NCI-H1436 treated with DMSO at 0.1 percent for 48 hours (cell line): ENCODE data around the gene SWSAP1.

Experiments
- DNase-seq: peaks from one replicate; lab custom pipeline; 2025; lab: John Stamatoyannopoulos, UW

Gene SWSAP1

DNA sequence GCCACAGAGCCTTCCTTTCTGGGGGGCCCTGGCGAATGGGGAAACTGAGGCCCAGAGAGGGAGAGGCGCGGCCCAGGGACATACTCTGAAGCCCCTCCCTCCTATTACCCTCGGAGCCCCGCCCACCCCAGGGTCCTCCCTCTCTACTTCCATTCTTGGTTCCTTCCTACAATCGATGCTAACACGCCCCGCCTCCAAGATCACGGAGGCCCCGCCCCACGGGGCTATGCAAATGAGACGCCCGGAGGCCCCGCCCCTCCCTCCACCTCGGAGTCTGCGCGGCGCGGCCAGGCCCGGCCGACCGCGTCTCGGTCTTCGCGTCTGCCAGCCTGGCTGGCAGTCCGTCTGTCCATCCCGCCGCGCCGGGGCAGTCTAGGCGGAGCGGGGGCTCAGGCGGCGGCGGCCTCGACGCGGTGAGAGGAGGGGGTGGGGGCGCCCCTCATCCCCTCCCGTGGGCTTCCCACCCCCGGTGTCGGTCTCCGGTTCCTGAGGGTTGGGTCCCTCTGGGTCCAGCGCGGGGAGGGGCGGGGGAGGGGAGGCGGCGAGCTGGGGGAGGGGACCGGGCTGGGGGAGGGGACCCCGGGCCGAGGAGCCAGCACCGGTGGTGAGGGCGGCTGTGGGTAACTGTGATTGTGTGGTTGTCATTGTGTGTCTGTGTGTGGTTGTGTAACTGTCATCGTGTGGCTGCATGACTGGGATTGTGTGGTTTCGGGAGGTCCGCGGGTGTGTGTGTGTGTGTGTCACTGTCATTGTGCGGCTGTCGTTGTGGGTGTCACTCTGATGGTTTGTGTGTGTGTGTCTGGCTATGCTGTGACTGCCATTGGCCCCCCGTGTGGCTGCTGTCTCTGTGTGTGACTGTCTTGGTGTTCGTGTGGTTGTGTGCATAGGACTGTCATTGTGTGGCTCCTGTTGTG is 19.0 kb upstream of the SWSAP1 start, which contains the start of gene PLPPR2:
PLPPR2 (plus strand) TSS at position 273 of the 914 bp plus-strand sequence. CDS start 2,242 bp downstream, outside the sequence.
- peak; percentile 37 for DNase-seq

DNA sequence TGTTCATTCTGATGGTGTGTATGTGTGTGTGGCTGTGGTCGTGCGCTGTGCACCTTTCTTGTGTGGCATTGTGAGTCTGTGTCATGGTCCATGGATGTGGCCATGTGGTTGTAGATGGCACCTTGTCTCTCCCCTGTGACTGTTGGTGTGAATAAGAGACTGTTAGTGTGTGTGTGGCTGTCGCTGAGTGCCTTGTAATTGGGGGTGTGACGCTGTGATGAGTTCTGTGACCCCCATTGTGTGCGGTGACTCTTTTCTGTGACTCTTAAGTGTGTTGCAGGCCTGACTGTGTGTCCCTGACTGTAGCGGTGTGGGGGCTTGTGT is 18.4 kb upstream of the SWSAP1 start:
- DNase-seq: no peak

DNA sequence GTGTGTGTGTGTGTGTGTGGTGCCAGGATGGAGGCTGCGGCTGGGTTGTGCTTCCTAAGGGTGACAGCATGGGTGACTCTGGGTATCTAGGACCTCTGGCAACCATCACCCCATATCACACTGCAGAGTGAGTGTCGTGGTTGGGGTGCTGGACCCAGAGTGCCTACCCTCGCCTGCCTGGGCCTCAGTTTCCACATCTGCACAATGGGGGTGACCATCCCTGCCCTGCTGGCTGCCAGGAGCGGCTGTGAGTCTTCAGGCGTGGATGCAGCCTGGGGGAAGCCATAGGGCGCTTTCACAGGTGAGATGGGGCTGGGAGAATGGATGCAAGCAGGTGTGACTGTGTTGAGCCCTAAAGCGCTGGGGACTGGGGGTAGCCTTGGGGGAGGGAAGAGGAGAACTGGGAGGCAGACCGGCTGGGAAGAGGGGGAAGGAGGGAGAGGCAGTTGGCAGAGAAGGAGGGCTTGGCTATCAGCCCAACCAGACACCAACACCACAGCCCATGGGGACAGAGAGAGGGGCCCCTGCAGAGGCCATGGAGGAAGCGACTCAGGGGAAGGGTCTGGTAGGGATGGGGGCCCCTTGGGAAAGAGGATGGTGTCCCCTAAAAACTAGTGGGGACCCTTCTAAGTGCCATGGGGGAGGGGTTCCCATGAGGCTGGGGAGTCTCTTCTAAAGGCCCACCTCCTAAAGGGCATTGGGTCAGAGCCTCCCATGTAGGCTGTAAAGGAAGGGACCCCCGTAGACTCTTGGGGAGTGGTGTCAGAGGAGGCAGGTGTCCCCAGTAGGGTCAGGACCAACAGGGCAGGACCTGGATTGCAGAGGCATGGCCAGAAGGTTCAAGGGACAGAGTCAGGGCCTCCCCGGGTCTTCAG is 17.6 kb upstream of the SWSAP1 start:
- DNase-seq: no peak

DNA sequence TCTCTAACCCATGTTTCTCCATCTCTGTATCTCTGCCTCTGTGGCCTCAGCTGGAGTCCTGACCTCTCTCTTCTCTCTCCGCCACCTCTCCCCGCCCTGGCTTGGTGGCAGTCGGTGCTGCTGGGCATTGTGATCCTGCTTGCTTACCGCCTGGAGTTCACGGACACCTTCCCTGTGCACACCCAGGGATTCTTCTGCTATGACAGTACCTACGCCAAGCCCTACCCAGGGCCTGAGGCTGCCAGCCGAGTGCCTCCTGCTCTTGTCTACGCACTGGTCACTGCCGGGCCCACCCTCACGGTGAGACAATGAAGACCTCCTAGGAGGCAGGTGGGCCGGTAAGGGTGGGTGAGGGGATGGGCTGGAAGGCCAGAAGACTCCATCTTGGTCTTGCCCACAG is 15.0 kb upstream of the SWSAP1 start:
- DNase-seq: no peak

DNA sequence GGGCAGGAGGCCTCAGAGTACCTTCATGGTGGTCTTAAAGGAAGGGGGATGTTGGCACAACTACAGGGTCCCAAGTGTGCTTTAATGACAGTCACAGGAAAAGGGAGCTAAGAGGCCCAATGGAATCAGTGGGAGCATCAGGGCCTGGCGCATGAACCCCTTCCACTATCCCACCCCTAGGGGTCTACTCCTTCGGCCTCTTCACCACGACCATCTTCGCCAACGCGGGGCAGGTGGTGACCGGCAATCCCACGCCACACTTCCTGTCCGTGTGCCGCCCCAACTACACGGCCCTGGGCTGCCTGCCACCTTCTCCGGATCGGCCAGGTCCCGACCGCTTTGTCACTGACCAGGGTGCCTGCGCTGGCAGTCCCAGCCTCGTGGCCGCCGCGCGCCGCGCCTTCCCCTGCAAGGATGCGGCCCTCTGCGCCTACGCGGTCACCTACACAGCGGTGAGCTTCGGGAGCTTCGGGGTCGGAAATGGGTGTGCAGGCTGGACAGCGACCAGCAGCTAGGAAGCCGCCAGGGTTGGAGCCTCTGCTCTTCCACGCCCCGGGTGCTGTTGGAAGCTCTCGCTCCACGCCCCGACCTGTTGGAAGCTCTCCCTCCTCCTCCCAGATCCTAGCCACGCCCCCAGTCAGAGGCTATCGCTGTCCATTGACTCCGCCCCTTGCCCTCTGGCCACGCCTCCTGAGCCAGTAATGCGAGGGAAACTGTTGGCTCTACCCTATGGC is 13.3 kb upstream of the SWSAP1 start:
- no peak for DNase-seq

DNA sequence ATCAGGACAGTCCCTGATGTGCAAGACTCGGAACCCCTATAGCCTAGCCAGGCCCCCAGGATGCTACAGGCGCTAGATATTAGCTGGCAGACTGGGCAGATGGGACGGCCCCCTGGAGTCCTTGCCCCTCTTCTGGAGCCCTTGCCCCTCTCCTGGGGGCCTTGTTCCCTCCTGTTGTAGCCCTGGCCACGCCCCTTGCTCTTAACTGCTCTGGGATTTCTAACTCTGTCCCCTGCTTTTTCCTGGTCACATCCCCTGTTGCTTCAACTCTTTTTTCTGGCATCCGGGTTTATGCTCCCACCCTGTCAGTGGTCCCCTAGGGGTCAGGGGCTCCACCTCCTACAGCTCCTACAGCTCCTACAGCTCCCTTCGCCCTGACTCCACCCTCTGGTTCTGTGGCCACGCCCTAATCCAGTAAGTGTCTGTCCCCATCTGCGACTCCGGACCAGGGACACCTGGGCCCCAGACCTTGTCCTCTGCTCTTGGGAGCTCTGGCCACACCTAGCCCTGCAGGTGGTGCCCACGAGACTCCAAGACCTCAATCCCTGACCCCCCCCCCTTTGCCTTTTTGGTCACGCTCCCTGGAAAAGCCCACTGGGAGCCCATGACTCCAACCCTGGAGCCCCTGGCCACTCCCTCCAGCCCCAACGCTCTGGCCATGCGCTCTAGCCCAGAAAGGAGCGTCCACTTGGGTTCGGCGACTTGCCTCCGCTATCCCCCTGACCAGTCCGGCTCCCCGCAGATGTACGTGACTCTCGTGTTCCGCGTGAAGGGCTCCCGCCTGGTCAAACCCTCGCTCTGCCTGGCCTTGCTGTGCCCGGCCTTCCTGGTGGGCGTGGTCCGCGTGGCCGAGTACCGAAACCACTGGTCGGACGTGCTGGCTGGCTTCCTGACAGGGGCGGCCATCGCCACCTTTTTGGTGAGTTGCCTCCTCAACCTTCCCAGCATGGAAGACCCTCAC is 12.4 kb upstream of the SWSAP1 start:
- no peak for DNase-seq

DNA sequence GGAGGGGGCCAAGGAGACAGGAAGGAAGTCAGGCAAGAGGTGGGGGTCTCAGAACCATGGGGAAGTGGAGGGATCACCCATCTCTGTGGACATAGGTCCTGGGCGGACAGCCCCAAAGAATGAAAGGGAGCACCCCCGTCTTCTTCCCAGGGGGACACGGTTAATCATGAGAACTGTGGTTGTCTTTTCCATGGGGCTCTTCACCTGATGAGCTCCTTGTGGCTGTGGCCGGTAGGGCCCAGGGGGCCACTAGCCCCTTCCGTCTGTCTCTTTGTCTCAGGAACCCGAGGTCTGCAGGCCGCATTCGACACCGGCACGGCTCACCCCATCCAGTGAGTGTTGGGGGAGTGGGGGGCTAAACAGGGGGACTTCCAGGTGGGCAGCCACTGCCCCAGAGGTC is 10.6 kb upstream of the SWSAP1 start:
- DNase-seq: no peak

DNA sequence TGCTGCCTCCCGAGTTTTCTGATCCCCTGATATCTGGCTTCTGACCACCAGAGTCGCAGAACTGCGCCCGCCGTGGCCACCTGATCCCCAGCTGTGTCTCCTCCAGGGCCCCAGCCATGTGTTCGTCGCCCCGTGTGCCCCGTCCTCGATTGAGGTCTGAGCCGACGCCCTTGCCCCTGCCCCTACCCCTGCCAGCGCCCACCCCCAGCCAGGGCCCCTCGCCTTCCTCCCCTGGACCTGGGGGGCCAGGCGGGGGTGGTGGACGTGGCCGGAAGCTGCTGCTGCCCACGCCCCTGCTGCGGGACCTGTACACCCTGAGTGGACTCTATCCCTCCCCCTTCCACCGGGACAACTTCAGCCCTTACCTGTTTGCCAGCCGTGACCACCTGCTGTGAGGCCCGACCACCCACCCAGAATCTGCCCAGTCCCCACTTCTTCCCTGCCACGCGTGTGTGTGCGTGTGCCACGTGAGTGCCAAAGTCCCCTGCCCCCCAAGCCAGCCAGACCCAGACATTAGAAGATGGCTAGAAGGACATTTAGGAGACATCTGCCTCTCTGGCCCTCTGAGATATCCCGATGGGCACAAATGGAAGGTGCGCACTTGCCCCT is 10.1 kb upstream of the SWSAP1 start:
- DNase-seq: no peak

DNA sequence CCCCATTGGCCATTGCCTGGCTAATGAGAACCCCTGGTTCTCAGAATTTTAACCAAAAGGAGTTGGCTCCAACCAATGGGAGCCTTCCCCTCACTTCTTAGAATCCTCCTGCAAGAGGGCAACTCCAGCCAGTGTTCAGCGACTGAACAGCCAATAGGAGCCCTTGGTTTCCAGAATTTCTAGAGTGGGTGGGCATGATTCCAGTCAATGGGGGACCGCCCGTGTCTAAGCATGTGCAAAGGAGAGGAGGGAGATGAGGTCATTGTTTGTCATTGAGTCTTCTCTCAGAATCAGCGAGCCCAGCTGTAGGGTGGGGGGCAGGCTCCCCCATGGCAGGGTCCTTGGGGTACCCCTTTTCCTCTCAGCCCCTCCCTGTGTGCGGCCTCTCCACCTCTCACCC is 9.5 kb upstream of the SWSAP1 start:
- DNase-seq: no peak

DNA sequence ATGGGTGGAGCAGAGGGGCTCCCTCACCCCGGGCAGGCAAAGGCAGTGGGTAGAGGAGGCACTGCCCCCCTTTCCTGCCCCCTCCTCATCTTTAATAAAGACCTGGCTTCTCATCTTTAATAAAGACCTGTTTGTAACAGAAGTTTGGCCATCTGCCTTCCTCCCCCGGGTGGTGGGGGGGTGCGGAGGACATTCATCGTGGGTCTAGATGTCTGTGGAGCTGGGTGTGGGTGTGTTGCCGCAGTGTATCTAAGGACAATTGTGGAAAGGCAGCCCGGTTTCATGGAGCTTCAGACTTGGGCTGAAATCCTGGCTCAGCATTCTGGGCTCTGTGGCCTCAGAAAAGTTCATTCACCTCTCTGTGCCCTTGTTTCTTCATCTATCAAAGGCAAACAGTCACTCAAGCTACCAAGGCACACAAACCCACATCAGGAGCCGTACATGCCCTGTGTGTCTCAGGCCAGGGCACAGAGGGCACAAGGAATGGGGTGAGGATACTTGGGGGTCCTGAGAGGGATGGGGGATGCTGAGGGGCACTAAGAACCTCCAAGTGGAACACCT is 8.8 kb upstream of the SWSAP1 start:
- DNase-seq: no peak

DNA sequence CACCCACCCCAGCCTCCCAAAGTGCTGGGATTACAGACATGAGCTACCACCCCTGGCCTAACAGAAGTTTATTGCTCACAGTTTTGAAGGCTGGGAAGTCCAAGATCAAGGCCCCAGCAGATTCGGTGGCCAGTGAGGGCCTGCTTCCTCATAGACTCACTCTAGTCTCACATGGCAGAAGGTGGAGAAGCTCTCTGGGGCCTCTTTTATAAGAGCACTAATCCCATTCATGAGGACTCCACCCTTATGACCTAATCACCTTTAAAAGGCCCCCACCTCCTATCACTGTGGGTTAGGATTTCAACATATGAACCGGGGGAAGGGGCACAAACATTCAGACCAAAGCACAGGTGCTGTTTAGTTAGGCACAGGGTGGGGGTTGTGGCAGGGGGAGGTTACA is 6.9 kb upstream of the SWSAP1 start:
- DNase-seq: no peak

DNA sequence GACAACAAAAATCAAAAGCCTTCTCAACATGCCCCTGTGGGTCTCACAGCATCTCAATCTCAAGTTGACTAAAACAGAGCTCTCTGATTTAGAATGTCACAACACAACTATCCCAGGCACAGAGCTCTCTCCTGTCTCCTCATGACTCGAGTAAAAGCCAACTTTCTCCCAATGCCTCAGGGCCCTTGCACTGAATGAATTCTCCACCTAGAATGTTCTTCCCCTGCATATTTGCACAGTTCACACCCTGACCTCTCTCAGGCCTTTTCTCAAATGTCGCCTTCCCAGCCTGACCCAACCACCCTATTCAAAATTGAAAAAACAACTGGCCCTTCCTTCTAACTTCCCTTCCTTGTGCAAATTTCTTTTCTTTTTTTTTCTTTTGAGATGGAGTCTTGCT is 3.7 kb upstream of the SWSAP1 start:
- DNase-seq: no peak

DNA sequence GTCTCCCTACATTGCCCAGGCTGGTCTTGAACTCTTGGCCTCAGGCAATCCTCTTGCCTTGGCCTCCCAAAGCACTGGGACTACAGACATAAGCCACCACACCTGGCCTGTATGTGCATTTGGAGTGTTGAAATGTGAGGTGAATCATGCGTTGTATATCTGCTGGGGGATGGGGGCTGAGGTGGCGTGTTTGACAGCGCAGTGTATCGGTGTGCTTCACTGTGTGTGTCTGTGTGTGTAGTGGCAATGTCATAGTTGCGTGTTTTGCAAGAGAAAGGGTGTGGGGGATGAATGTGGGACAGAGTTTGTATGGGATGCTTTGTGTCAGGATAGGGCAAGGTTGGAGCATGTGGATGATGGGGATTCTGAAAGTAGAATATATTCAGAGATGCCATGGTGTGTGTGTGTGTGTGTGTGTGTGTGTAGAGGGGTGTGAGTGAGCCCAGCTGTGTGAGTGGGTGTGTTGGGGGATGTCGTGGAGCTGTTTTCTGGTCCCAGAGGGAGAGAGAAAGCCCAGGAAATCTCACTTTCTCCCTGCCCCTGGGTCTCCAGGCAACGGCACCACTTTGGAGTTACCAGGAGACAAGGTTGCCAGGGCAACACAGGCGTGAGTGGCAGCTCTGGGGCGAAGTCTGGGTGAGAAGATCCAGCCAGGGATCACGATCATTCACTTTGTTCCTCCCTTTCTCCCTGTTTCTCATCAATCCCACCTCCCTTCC is 1.1 kb upstream of the SWSAP1 start:
- DNase-seq: peak; percentile 61

DNA sequence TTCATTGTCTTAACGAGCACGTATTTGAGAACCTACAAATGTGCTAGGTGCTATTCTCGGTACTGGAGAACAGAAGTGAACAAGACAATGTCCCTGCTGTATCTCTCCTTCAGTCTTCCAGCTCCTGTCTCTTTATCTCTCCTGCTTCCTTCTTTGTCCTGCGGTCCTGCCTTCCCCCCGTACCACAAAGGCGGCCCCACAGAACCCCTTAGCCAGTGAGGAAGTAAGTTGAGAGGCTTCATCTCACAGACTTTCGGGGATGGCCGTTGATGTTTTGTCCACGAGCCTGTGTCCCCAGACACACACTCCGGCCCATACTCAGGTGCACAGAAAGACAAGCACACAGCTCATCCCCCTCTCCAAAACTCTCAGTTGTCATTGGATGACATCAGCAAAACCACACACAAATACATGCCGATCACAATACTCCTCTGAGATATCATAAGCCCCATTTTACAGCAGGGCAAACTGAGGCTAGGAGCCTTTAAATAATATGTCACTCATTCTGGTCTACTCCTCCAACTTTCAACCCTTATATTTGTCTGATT is 507 bp upstream of the SWSAP1 start:
- no peak for DNase-seq

DNA sequence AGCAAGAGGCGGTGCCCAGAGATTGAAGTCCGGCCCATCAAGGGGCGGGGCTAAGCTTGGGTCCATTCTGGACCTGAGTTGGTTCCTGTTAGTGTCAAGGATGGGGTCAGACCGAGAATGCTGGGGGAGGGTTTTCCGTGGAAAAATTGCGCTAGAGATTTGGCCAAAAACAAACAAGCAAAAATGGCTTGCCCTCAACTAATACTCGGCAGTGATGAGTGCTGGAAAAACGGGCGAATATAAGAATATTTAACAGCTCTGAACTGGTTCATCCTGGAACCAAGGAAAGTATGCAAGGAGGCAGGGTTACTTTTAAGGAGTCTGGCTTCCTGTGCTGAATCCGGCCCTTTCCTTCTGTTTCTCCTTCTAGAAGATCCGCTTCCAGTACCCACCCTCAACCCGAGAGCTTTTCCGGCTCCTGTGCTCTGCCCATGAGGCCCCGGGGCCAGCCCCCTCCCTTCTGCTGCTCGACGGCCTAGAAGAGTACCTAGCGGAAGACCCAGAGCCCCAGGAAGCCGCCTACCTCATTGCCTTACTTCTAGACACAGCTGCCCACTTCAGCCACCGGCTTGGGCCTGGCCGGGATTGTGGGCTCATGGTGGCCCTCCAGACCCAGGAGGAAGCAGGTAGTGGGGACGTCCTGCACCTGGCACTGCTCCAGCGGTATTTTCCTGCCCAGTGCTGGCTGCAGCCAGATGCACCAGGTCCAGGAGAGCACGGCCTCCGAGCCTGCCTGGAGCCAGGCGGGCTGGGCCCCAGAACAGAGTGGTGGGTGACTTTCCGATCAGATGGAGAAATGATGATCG is 880 bp downstream of the SWSAP1 start:
- no peak for DNase-seq

DNA sequence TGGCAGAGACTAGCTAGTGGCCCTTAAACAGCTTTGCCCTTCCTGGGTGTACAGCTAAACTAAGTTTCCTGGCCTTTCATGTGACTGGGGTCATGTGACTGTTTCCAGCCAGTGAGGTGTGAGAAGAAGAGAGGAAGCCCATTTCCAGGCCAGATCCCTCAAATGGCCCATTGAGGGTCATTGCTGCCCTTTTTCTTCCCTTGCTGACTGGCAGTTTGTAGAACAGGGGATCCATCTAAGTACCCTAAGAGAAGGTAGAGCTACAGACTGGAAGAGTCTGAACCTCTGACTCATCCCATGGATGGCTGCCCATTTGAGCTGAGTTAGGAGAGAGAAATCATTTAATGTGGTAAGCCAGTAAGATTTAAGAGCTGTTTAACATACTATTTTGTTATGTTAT is 2.8 kb downstream of the SWSAP1 start:
- DNase-seq: no peak

DNA sequence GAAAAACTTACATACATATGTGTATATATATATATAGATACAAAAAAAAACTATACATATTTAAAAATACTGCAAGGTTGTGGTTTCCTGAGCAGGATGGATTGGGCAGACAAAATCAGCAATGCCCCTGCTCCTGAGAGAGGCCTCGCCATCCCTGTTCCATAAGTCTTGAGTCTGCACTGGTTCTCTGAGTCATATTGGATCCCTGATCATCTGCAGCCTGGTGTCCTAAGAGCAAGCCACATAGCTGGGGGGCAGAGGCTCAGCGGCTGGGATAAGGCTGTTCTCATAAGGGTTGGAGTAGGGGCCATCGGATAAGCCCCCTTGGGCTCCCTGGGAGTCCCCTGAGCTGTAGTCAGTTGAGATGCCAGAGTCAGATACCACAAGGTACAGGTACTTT is 3.3 kb downstream of the SWSAP1 start:
- DNase-seq: no peak

DNA sequence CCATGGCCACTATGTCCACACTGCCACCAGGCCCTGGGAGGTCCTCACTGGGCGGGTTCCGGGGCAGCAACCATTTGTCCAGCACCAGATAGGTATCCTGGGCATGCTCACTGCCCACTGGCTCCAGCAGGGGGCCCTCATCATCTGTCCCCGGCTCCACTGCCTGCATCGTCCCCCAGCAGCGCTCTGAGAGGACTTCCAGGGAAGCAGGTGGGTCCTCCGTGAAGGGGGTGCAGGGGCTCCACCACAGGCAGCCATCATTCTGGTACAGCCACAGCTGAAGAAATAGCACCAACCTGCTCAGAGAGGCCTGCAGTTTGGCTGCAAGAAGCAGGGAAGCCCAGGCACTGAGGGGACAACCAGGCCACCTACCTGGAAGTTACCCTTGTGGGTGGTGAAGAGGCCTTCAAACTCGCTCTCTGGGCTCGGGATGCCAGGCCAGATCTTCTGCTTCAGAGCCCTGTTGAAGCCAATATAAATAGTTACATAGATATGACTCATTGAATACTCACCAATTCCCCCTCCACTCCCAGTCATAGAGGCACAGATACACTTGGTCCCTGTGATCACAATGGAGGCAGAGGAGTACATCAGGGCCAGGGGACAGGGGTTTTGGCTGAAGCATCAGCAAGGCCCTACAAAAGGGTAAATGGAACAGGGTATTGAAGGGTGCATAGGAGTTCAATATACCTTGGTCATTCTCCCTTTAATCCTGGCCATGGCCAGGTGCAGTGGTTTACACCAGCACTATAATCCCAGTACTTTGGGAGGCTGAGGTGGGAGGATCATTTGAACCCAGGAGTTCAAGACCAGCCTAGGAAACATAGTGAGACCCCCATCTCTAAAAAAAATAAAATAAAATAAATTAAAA is 4.1 kb downstream of the SWSAP1 start:
- DNase-seq: no peak
